ENCODE results near the gene SYT15B.
"Not testable (repeated sequence)": the region's sequence is repeated elsewhere in the genome, so short reads cannot be mapped to it uniquely, and the experiment has no call there.

SYT15B gene

GRCh38 chr10:47763554-47764175, at the start of gene SYT15B:
SYT15B (minus strand) TSS chr10:47763592; CDS start chr10:47762640, 952 bp downstream.
- DNase-seq = not testable (repeated sequence)

GRCh38 chr10:47779590-47779989, 16.2 kb upstream of the SYT15B start:
- not testable (repeated sequence) for DNase-seq

GRCh38 chr10:47775361-47776231, 12.2 kb upstream of the SYT15B start:
- peak in 1 of 2 donors; percentile 5 for DNase-seq

GRCh38 chr10:47770745-47771144, 7.4 kb upstream of the SYT15B start:
- not testable (repeated sequence) for DNase-seq

- not testable (repeated sequence) for DNase-seq
Observed at GRCh38 chr10:47768578-47769115, 5.3 kb upstream of the SYT15B start.

GRCh38 chr10:47768085-47768484, 4.7 kb upstream of the SYT15B start:
- not testable (repeated sequence) for DNase-seq

- not testable (repeated sequence) for DNase-seq
Observed at GRCh38 chr10:47767236-47767635, 3.8 kb upstream of the SYT15B start.

GRCh38 chr10:47765232-47765631, 1.8 kb upstream of the SYT15B start:
- DNase-seq = not testable (repeated sequence)

GRCh38 chr10:47762674-47763553, 478 bp downstream of the SYT15B start:
- not testable (repeated sequence) for DNase-seq

- DNase-seq = not testable (repeated sequence)
Observed at GRCh38 chr10:47758855-47759254, 4.5 kb downstream of the SYT15B start.

GRCh38 chr10:47756169-47756568, 7.2 kb downstream of the SYT15B start:
- not testable (repeated sequence) for DNase-seq

GRCh38 chr10:47753871-47754270, 9.5 kb downstream of the SYT15B start:
- DNase-seq = not testable (repeated sequence)

- DNase-seq = not testable (repeated sequence)
Observed at GRCh38 chr10:47753176-47753575, 10.2 kb downstream of the SYT15B start.

GRCh38 chr10:47751821-47752220, 11.6 kb downstream of the SYT15B start:
- not testable (repeated sequence) for DNase-seq

- DNase-seq = not testable (repeated sequence)
Observed at GRCh38 chr10:47750360-47750759, 13.0 kb downstream of the SYT15B start.

GRCh38 chr10:47746780-47747376, 16.5 kb downstream of the SYT15B start:
- DNase-seq = not testable (repeated sequence)

- not testable (repeated sequence) for DNase-seq
Observed at GRCh38 chr10:47744881-47745280, 18.5 kb downstream of the SYT15B start.

- DNase-seq = not testable (repeated sequence)
Observed at GRCh38 chr10:47743611-47744550, 19.5 kb downstream of the SYT15B start.

- not testable (repeated sequence) for DNase-seq
Observed at GRCh38 chr10:47740868-47741267, 22.5 kb downstream of the SYT15B start.

GRCh38 chr10:47730911-47731310, 32.5 kb downstream of the SYT15B start:
- not testable (repeated sequence) for DNase-seq

- not testable (repeated sequence) for DNase-seq
Observed at GRCh38 chr10:47725740-47726139, 37.7 kb downstream of the SYT15B start.

Data from bone marrow (tissue), 2 donors.